PC-3 (cell line): ENCODE results near the gene MAML3.

Experiments
- CTCF ChIP-seq: fragments of 300-600 bp; sonication (generic); conservative IDR thresholded peaks from 2 replicates; pipeline ENCODE4 v1.5.1; 2017; ENCODE audit warnings: antibody characterized with exemption, low read depth, mild to moderate bottlenecking, low read length
- EZH2 ChIP-seq: fragments of 300-600 bp; sonication (generic); IDR thresholded peaks from one replicate; pipeline ENCODE4 v1.6.1; 2017; ENCODE audit warnings: antibody characterized with exemption, mild to moderate bottlenecking, low read length; ENCODE audit not compliant: unreplicated experiment

GRCh38 chr4:140000232-140000631, 153.8 kb downstream of the MAML3 start:
- TF ChIP-seq CTCF (no peak), EZH2 (no peak)
